HG02973 (cell line): Measurements from ENCODE around the gene TRIM47.

Experiments used
- ATAC-seq: cut with Tn5 transposase; IDR thresholded peaks from one replicate; pipeline ENCODE4 v1.9.1; 2021; ENCODE audit warnings: moderate library complexity; ENCODE audit not compliant: unreplicated experiment

TRIM47 gene

GRCh38 chr17:75832652-75833400, 45.6 kb downstream of the TRIM47 start:
- no peak for ATAC-seq

GRCh38 chr17:75832164-75832651, 46.2 kb downstream of the TRIM47 start:
- no peak for ATAC-seq

GRCh38 chr17:75831032-75831571, 47.3 kb downstream of the TRIM47 start:
- ATAC-seq, result no peak

- no peak for ATAC-seq
Observed at GRCh38 chr17:75830164-75831031, 48.0 kb downstream of the TRIM47 start.

GRCh38 chr17:75829747-75830146, 48.6 kb downstream of the TRIM47 start:
- ATAC-seq, result no peak

GRCh38 chr17:75828741-75829140, 49.6 kb downstream of the TRIM47 start:
- no peak for ATAC-seq

- no peak for ATAC-seq
Observed at GRCh38 chr17:75828076-75828400, 50.3 kb downstream of the TRIM47 start.

GRCh38 chr17:75827308-75828075, 50.9 kb downstream of the TRIM47 start:
- no peak for ATAC-seq

GRCh38 chr17:75826561-75827307, 51.6 kb downstream of the TRIM47 start:
- ATAC-seq, result no peak

- ATAC-seq, result no peak
Observed at GRCh38 chr17:75825748-75826370, 52.5 kb downstream of the TRIM47 start.

- no peak for ATAC-seq
Observed at GRCh38 chr17:75825149-75825552, 53.2 kb downstream of the TRIM47 start.

- ATAC-seq, result no peak
Observed at GRCh38 chr17:75824666-75825065, 53.7 kb downstream of the TRIM47 start.
